Activated effector memory CD4-positive, alpha-beta T cell treated with anti-CD3 and anti-CD28 coated beads, Interleukin-2, amount 50 U/mL, for 16 hours (primary cell): ENCODE data around the gene LIMK1.
"Not testable (repeated sequence)": the region's sequence is repeated elsewhere in the genome, so short reads cannot be mapped to it uniquely, and the experiment has no call there.

Source experiments
- DNase-seq: peaks from one replicate; pipeline ENCODE4 v3.0.0-alpha.2; 2020

The LIMK1 gene

DNA sequence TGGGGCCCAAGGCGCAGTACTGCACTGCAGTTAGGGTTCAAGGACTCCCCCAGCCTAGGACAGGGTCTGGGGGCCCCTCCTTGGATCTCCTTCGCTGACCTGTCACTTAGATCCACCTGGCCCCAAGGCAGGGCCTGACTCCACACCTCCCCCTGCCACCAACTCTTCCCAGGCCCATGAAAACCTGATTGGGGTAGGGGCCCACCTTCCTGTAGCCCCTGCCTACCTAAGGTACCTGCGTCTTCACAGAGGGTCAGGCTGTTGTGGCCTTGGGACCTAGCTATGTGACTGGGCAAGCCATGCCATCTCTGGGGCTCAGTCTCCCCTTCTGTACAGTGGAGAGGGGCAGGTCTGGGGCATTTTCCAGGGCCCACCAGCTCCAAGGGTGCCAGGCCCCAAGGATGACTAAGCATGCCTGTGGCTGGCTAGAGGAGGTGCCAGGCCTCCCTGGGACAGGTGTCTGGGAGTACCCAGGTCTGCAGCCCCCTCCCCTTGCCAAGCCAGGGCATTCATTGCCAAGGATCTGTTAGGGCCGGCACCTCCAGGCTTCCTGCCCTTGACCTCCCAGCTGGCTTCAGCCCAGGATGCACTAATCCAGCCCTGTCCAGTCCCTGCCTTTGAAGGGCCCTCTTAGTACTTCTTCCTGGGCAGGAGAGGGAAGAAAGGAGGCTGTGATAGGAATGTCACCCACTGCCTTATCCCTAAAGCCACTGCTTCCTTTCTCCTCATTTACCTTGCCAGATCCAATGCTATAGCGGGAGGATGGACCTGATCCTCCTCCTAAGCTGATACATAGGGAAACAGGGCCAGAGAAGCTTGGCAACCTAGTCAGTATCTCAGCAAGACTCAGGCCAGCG, 1.3 kb downstream of the LIMK1 start:
- DNase-seq = no peak

DNA sequence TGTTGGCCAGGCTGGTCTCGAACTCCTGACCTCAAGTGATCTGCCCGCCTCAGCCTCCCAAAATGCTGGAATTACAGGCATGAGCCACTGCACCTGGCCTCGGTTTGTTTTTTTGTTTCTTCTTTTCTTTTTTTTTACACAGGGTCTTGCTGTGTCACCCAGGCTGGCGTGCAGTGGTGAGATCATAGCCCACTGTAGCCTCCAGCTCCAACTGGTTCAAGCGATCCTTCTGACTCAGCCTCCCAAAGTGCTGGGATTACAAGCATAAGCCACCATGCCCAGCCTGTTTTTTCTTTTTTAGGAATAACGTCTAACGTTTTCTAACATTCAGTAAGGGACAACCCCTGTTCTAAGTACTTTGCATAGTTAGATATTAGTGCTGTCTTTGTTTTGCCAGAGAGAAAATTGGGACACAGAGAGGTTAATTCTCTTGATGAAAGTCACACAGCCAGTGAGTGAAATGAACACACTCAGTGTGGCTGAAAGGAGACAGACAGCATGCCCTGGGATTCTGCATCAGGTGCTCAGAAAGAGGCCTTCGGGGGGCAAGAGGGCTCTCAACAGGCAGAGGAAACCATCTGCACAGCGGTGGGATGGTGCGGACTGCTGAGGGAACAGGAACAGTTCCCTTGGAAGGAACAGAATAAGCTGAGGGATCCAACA, 4.3 kb downstream of the LIMK1 start:
- no peak for DNase-seq

DNA sequence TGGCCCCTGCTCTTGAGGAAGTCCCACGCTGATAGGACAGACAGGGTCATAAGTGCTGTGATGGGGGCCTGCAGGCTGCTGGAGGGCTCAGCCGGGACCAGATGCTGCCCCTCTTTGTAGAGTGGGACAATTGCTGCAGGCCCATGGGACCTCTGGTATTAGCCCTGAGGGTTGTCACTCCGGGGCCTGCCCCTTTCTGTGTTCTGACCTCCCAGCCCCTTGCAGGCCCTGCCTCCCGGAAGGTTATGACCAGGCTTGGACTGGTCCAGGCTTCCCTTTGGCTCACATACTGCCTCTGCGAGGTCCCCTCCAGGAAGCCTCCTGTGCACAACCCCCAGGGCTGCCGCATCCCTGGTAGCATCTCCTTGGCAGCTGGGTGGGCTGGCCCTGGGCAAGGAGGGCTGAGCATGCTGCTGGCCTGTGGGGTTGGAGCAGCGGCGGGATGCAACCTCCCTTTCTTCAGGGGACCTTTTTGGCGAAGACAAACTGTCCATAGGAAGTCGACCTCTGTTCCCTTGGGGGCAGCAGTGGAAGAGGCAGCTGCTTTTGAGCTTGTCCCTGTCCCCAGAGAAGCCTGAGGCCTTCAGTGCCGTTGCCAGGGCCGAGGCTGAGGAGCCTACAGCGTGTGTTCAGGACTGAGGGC, 8.8 kb downstream of the LIMK1 start:
- DNase-seq = no peak

DNA sequence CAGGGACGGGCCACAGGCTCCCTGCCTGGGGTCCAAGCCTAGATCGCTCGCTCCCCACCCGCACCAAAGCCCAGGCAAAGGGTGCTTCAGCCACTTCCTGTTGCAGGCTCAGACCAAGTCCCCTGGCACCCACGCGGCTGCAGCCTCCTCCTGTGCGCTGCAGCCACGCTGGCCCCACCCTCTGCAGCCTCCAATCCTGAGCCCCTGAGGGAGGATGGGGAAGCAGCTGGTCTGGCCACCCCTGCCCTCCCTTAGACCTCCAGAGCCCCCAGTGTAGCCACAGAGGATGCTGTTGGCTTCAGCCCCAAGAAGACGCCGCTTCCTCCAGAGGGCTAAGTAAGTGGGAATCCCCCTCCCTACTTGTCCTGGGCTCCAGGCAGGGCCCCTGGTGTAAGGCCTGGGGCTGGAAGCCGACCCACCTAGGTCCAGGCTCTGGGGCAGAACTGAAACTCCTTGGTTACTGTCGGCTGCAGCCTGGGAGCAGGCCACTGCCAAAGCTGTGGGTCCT, 9.4 kb downstream of the LIMK1 start:
- no peak for DNase-seq

DNA sequence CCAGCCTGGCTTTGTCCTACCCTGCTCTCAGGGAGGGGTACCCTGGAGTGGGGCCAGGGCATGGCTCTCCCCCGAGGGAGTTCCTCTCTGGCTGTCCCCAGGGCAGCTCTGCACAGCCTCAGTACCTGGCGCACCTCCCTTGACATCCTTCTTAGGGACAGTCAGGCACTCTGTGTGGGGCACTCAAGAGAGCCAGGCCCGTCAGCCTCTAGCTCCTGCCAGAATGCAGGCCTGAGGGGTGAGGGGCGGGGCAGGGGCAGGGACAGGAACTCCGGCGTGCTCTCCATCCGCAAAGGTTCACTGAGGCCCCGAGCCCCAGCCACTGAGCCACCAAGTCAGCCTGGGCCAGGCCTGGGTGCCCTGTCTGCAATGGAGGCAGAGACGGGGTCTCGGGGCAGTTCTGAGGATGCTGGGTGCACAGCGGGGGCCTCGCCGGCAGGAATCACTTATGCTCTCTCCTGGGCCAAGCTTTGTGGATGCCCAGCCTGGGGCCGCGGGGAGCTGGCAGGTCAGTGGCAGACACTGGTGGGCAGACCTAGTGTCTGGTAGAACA, 10.1 kb downstream of the LIMK1 start:
- DNase-seq = no peak

DNA sequence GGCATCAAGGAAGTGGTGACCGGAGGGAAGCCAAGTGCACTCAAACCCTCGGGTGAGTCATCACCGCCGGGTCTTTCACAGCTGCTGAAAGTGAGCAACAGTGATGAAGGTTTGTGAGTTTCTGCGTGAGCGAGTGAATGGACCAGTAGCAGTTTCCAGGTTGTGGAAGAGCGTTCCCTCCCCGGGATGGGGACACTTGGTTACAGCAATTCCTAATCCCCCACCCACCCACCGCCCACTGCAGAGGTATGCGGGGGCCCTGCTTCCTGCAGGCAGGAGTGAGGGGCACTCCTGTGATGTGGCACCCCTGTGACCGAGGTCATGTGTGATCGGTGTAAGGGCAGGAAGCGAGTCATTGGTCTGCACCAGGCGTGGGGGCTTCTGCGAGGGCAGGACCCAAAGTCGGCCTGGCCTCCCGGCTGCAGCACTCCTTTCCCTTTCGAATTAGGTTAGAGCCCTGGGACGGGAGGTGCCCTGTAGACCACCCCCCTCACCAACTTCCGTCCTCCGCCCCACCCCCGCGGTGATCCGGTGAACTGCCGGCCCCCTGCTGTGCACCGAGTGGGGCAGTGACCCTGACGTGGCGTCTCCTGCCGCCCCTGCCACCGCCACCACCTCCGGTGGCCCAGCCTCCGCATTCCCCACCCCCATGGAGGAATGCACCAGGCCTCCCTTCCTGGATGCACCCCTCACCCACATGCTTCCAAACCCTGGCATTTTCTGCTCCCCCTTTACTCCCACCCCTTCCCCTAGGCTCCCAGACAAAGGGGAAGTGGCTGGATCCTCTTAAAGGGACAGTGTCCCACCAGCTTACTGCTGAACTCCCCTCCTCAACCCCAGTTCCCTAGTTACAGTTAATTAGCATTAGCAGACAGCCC, 10.9 kb downstream of the LIMK1 start:
- peak; percentile 88 for DNase-seq

DNA sequence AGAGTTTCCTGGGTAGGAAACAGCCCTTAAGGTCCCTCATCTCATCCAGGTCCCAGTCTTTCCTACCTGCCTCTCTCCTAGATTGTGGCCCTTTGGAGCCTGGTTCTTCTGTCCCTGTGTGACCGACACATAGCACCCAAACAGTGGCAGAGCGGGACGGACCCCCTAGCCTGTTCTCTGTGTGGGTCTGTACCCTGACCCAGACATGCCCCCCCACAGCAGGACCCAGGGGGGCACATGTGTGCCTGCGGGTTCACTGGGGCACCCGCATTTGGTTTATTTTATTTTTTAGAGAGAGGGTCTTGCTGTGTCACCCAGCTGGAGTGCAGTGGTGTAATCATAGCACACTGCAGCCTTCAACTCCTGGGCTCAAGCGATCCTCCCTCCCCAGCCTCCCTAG, 11.5 kb downstream of the LIMK1 start:
- DNase-seq = no peak

DNA sequence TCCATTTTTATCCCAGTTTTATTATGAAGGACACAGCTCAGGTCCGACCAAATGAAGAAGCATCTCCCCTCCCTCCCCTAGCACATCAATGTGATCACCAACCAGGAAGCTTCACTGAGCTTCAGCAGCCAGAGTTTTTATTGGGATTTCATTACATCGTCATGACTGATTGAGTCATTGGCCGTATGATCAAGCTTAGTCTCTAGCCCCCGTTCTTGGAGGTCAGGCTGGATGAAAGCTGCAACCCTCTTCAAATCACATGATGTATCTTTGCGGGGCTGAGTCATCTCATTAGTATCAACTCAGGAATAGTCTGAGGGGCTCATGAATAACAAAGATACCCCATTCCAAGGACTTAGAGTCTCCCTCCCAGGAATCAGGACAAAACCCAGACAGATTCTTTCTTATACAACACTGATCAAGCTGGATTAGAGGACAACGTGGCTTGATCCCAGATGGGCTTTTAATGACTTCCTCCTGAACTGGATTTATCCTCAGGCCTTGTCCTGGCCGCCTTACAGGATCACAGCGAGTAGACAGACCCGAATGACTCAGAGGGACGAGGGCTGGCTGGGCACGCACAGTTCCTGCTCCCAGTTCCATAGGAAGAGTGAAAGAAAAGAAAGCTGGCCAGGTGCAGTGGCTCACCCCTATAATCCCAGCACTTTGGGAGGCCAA, 14.5 kb downstream of the LIMK1 start:
- DNase-seq = no peak

DNA sequence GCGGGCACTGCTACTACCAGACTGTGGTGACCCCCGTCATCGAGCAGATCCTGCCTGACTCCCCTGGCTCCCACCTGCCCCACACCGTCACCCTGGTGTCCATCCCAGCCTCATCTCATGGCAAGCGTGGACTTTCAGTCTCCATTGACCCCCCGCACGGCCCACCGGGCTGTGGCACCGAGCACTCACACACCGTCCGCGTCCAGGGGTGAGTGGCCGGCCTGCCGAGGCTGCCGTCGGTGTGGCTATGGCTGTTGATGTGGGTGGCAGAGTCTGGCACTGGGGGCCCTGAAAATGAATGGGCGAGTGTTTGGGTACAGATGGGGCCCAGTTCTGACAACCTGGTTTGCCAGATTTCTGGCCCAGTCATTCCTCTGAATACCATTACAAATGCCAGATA, 15.4 kb downstream of the LIMK1 start:
- DNase-seq = no peak

DNA sequence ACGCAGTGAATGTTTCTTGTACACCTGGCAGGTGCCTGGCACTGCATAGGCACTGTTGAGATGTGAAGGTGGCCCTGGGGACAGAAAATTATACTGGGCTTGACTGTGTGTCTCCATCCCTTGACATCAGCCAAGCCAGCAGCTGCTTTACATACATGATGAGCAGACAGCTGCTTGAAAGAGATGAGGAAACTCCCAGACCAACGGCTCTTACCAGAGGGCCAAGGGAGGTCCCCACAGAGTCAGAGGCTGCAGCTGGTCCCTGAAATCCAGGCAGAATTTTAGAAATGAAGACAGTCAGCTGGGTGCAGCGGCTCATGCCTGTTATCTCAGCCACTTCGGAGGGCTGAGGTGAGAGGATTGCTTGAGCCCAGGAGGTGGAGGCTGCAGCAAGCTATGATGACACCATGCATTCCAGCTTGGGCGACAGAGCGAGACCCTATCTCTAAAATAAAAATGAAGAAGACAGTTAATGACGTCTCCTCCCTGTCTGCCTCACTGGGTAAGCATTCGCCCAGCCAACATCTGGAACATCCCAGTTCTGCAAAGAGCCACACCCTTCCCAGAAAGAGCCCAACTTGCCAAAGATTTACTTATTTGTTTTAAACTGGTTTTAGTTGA, 17.6 kb downstream of the LIMK1 start:
- no peak for DNase-seq

DNA sequence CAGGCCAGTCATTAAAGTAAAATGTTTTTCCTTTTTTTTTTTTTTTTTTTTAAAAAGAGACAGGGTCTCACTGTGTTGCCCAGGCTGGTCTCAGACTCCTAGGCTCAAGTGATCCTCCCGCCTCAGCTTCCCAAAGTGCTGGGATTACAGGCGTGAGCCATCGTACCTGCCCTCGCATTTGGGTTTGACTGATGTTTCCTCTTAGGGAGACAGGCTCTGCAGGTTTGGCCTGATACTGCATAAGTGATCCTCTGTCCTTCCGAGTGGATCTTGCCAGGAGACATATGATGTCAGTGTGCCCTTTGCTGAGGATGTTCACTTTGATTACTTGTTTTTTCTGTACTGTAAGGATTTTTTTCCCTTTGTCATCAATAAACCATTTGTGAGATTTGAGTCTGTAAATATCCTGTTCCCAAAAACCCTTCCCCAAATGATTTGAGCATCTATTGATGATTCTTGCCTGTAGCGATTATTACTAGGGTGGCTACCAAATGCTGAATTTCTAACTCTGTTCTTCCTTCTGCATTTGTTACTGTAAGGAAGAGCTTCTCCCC, 19.7 kb downstream of the LIMK1 start:
- no peak for DNase-seq

DNA sequence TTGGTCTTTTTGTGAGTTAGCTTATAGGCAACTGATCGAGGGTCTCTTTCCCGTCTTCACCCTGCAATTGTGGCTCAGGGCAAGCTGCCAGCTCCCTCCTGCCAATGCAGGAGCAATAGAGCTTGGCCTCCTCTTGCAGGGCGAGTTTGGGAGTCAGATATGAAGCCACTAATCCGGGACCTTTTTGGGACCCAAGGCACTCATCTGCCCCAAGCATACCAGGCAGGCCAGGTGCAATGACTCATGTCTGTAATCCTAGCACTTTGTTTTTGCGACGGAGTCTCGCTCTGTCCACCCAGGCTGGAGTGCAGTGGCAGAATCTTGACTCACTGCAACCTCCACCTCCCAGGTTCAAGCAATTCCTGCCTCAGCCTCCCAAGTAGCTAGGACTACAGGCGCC, 21.1 kb downstream of the LIMK1 start:
- no peak for DNase-seq

DNA sequence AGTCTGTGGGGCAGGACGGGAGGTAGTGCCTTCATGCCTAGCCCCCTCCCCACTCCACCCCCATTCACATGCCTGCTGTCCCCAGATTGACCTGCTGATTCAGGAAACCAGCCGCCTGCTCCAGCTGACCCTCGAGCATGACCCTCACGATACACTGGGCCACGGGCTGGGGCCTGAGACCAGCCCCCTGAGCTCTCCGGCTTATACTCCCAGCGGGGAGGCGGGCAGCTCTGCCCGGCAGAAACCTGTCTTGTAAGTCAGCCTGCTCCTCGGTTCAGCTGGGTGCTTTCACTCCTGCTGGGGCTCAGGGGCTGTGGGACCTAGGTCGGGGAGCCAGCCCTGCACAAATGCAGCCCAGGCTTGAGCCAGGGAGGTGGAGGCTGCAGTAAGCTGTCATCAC, 22.4 kb downstream of the LIMK1 start:
- no peak for DNase-seq

DNA sequence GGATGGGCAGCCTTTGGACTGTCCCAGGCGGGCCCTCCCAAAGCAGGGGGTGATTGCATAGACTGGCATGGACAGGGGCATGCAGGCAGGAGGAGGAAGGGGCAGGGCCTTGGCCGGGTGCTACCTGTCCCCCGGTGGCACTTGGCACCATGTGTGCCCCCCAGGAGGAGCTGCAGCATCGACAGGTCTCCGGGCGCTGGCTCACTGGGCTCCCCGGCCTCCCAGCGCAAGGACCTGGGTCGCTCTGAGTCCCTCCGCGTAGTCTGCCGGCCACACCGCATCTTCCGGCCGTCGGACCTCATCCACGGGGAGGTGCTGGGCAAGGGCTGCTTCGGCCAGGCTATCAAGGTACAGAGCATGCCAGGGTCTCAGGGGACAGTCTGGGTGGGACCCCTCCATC, 23.2 kb downstream of the LIMK1 start:
- no peak for DNase-seq

DNA sequence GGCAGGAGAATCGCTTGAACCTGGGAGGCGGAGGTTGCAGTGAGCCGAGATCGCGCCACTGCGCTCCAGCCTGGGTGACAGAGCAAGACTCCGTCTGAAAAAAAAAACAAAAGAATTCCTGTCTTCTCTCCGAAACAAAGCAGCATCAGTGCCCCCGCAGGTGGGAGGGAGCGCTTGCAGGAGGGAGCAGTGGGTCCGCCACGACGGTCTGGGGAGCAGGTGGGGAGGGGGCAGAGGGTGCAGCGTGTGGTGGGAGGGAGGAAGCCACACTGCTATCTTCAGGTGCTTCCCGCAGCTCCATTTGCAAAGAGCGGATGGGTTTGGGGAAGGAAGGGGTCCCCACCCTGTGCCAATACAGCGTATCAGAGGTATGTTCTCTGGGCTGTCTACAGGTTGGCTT, 31.7 kb downstream of the LIMK1 start:
- no peak for DNase-seq

DNA sequence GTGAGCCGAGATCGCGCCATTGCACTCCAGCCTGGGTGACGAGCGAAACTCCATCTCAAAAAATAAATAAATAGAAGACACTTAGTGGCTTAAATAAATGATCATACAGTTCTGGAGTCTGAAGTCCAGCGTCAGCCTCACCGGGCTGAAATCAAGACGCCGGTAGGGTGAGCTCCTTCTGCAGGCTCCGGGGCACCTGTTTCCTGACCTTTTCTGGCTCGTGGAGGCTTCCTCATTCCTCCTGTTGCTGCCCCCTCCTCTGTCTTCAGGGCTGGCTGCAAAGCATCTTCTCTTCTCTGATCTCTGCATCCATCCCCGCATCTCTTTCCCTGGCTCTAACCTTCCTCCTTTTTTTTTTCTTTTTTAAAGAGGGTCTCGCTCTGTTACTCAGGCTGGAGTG, 32.8 kb downstream of the LIMK1 start:
- DNase-seq = no peak

DNA sequence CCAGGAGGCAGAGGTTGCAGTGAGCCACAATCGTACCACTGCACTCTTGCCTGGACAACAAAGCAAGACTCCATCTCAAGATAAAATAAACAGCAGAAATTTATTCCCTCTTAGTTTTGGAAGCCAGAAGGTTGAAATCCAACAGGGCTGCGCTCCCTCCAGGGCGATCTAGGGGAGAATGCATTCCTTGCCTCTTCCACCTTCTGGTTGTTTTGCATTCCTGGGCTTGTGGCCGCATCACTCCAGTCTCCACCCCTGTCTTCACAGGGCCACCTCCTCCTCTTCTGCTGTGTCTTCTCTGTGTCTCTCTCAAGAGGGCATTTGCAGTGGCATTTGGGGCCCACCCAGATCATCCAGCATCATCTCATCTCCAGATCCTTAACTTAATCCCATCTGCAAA, 36.2 kb downstream of the LIMK1 start:
- DNase-seq = no peak

DNA sequence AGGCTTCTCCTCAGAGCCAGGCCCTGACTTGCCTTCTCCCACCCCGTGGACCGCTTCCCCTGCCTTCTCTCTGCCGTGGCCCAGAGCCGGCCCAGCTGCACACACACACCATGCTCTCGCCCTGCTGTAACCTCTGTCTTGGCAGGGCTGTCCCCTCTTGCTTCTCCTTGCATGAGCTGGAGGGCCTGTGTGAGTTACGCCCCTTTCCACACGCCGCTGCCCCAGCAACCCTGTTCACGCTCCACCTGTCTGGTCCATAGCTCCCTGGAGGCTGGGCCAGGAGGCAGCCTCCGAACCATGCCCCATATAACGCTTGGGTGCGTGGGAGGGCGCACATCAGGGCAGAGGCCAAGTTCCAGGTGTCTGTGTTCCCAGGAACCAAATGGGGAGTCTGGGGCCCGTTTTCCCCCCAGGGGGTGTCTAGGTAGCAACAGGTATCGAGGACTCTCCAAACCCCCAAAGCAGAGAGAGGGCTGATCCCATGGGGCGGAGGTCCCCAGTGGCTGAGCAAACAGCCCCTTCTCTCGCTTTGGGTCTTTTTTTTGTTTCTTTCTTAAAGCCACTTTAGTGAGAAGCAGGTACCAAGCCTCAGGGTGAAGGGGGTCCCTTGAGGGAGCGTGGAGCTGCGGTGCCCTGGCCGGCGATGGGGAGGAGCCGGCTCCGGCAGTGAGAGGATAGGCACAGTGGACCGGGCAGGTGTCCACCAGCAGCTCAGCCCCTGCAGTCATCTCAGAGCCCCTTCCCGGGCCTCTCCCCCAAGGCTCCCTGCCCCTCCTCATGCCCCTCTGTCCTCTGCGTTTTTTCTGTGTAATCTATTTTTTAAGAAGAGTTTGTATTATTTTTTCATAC, 38.0 kb downstream of the LIMK1 start:
- no peak for DNase-seq

DNA sequence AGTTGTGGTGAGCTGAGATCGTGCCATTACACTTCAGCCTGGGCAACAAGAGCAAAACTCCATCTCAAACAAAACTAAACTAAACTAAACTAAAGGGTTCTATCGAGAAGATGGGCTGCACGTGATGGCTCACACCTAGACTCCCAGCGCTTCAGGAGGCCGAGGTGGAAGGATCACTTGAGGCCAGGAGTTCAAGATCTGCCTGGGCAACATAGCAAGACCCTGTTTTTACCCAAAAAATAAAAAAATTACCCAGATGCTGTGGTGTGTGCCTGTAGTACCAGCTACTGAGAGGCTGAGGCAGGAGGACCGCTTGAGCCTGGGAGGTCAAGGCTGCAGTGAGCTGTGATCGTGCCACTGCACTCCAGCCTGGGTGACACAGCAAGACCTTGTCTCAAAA, 40.3 kb downstream of the LIMK1 start:
- not testable (repeated sequence) for DNase-seq

DNA sequence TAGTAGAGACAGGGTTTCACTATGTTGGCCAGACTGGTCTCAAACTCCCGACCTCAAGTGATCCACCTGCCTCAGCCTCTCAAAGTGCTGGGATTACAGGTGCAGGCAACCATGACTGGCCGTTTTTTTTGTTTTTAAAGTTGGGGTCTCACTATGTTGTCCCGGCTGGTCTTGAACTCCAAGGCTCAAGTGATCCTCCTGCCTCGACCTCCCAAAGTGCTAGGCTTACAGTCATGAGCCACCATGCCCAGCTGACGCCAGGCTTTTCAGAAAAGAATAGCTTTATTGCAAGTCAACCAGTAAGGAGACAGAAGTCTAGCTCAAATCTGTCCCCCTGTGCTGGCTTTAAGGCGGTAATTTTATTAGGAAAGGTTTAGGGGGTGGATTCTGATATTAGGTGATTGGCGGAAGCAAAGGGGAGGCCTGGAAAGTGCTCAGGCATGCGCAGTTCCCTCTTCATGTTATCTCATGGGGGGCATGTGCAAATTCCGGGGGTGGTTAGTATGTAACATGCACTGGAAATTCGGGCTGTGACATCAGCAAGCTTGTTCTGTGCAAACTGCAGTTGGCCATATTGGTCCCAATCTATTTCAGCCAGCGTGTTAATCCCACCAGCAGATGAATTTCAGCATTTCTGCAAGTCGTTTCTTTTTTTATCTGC, 42.7 kb downstream of the LIMK1 start:
- no peak for DNase-seq
